Endothelial cell of umbilical vein (primary cell): ENCODE results near the gene ZFYVE26. TPM values are rescaled to one million over a fixed set of nuclear protein-coding genes. Genes with fewer than 3 reads are reported as not detected.

Experiments
- BruUV-seq: library from RNA; stranded (reverse); fragments of 400-500 nt; replicated peaks from 2 replicates; lab custom pipeline; 2021; lab: Mats Ljungman, UMichigan
- CTCF ChIA-PET: fragments of 300-600, 350-600 bp; sonication (Branson Sonifier 250); formaldehyde crosslinking; loops from one replicate; lab custom pipeline; 2021; ENCODE audit warnings: antibody characterized with exemption, inconsistent platforms; lab: Charles Lee
- POLR2A ChIA-PET: fragments of 300-600, 350-600 bp; sonication (Branson Sonifier 250); formaldehyde crosslinking; loops from one replicate; lab custom pipeline; 2021; ENCODE audit warnings: antibody characterized with exemption, inconsistent platforms; lab: Charles Lee
- DNase-seq: peaks from one replicate; pipeline ENCODE4 v3.0.0-alpha.2; 2011; ENCODE audit warnings: low read depth, low spot score
- FAIRE-seq: peaks from 2 replicates; lab custom pipeline; 2011; peaks lifted over from hg19 to GRCh38; lab: Jason Lieb, UNC
- H2AFZ ChIP-seq: 2 replicates; pipeline ENCODE4 v1.6.0; 2012; ENCODE audit warnings: low read depth, low read length, control low read depth, inconsistent platforms
- H3K27ac ChIP-seq: 2 replicates; pipeline ENCODE4 v1.5.1; 2011; ENCODE audit warnings: low read depth, mild to moderate bottlenecking, control low read depth, low read length, moderate library complexity; ENCODE audit not compliant: insufficient read depth
- H3K27me3 ChIP-seq, 2 experiments: 2 replicates each; pipeline versions ENCODE4 v1.6.0 to v1.6.1; 2011; ENCODE audit warnings: low read length in 2 of 2, mixed read lengths in 1 of 2; ENCODE audit not compliant: control insufficient read depth in 2 of 2, insufficient read depth in 2 of 2
- H3K36me3 ChIP-seq, 2 experiments: 2 replicates in 1 of 2; 3 replicates in 1 of 2; pipeline ENCODE4 v1.5.1; 2011; ENCODE audit warnings: low read length in 2 of 2, mild to moderate bottlenecking in 1 of 2, moderate library complexity in 1 of 2; ENCODE audit not compliant: control insufficient read depth in 2 of 2, insufficient read depth in 2 of 2; ENCODE audit errors: extremely low read depth in 1 of 2
- H3K4me1 ChIP-seq: 3 replicates; pipeline ENCODE4 v1.5.1; 2011; ENCODE audit warnings: mild to moderate bottlenecking, low read length; ENCODE audit not compliant: control insufficient read depth, insufficient read depth; ENCODE audit errors: extremely low read depth
- H3K4me2 ChIP-seq: 2 replicates; pipeline ENCODE4 v1.6.1; 2011; ENCODE audit warnings: low read length, control low read depth, mixed read lengths; ENCODE audit not compliant: insufficient read depth
- H3K4me3 ChIP-seq, 3 experiments: fragments of 200-600 bp in 1 of 3; sonication (generic), shearing (Covaris generic) in 1 of 3; replicated peaks in 1 of 3; 2 replicates each; pipeline ENCODE4 v1.5.1; 2011 to 2016; ENCODE audit warnings: control low read depth in 3 of 3, low read length in 3 of 3, mild to moderate bottlenecking in 2 of 3, inconsistent platforms in 1 of 3, low read depth in 1 of 3, moderate library complexity in 1 of 3; ENCODE audit not compliant: insufficient read depth in 1 of 3
- H3K79me2 ChIP-seq: 2 replicates; pipeline ENCODE4 v1.6.0; 2012; ENCODE audit warnings: low read length, inconsistent platforms; ENCODE audit not compliant: control insufficient read depth, insufficient read depth
- H3K9ac ChIP-seq: replicated peaks from 2 replicates; pipeline ENCODE3; 2011; ENCODE audit warnings: low read length, control low read depth; ENCODE audit not compliant: insufficient read depth; ENCODE audit errors: extremely low read depth
- H3K9me1 ChIP-seq: replicated peaks from 3 replicates; pipeline ENCODE4 v1.6.0; 2011; ENCODE audit warnings: mild to moderate bottlenecking, low read length; ENCODE audit not compliant: control insufficient read depth, insufficient read depth; ENCODE audit errors: extremely low read depth
- H3K9me3 ChIP-seq: replicated peaks from 2 replicates; pipeline ENCODE4 v1.5.1; 2012; ENCODE audit warnings: low read length, inconsistent platforms; ENCODE audit not compliant: control insufficient read depth, insufficient read depth
- H4K20me1 ChIP-seq: replicated peaks from 2 replicates; pipeline ENCODE3; 2011; ENCODE audit warnings: mild to moderate bottlenecking, low read length; ENCODE audit not compliant: control insufficient read depth, insufficient read depth; ENCODE audit errors: extremely low read depth
- EZH2 ChIP-seq: IDR thresholded peaks from 2 replicates; pipeline ENCODE4 v1.6.1; 2012; ENCODE audit warnings: borderline replicate concordance, low read depth, mild to moderate bottlenecking, moderate library complexity, low read length, inconsistent platforms; ENCODE audit not compliant: severe bottlenecking
- FOS ChIP-seq: IDR thresholded peaks from 2 replicates; pipeline ENCODE4 v1.6.1; 2011; ENCODE audit warnings: mild to moderate bottlenecking, low read length, moderate library complexity, borderline replicate concordance; ENCODE audit not compliant: insufficient read depth
- GATA2 ChIP-seq: IDR thresholded peaks from 2 replicates; pipeline ENCODE4 v1.7.0; 2011; ENCODE audit warnings: low read depth, mild to moderate bottlenecking, moderate library complexity, mixed read lengths, low read length; ENCODE audit not compliant: insufficient read length, insufficient read depth
- JUN ChIP-seq: IDR thresholded peaks from 2 replicates; pipeline ENCODE4 v1.6.1; 2011; ENCODE audit warnings: borderline replicate concordance, low read depth; ENCODE audit not compliant: insufficient read length, insufficient read depth
- MYC ChIP-seq: IDR thresholded peaks from one replicate; pipeline ENCODE4 v1.6.1; 2011; ENCODE audit warnings: mild to moderate bottlenecking, low read depth, low read length
- POLR2A ChIP-seq: IDR thresholded peaks from 2 replicates; pipeline ENCODE4 v1.6.1; 2012; ENCODE audit warnings: low read depth, mild to moderate bottlenecking, control low read depth, low read length
- POLR2AphosphoS5 ChIP-seq: IDR thresholded peaks from 2 replicates; pipeline ENCODE4 v1.6.1; 2012; ENCODE audit warnings: low read depth, mild to moderate bottlenecking, control low read depth, low read length, moderate library complexity; ENCODE audit not compliant: insufficient read depth
- dilution Hi-C: fragments of 300-500 bp; cut with MboI; formaldehyde crosslinking; loops from one replicate; pipeline ENCODE4 v1.15.0; 2019; ENCODE audit warnings: low sequenced_read_pairs; ENCODE audit not compliant: extremely low pct_ligation_motif_present
- intact Hi-C: fragments of 100-400 bp; cut with micrococcal nuclease; formaldehyde crosslinking; loops from one replicate; pipeline ENCODE4 v1.10.0; 2022
- polyA plus RNA-seq, 4 experiments: library from polyadenylated mRNA; depleted of rRNA in 3 of 4; stranded (reverse) in 3 of 4; unstranded in 1 of 4; fragments of >200 nt; gene quantifications; 2 replicates each; pipeline versions ENCODE4 v1.2.1 to v1.2.3, GENCODE V29; 2011 to 2012; ENCODE audit warnings: missing spikeins in 1 of 4
- total RNA-seq: library from RNA; stranded (reverse); gene quantifications from 2 replicates; pipeline ENCODE4 v1.2.3, GENCODE V29; 2021
- TF ChIP-seq, protein P1 (sequence below), 2 donors: IDR thresholded peaks; 1 replicate in 1 of 2; 2 replicates in 1 of 2; pipeline ENCODE4 v1.5.1; 2011; ENCODE audit warnings: low read length in 2 of 2, mild to moderate bottlenecking in 2 of 2, moderate library complexity in 2 of 2, control low read depth in 1 of 2, inconsistent platforms in 1 of 2, low read depth in 1 of 2; ENCODE audit not compliant: insufficient read depth in 1 of 2; ENCODE audit errors: extremely low read depth in 1 of 2
- TF ChIP-seq, protein P2 (sequence below): IDR thresholded peaks from 2 replicates; pipeline ENCODE4 v1.6.1; 2011; ENCODE audit not compliant: insufficient read depth, insufficient read length

The ZFYVE26 gene
- total and polyA plus RNA-seq, 2 donors (not counting 3 experiments of a cell fraction or from before 2014, with no cell fraction given): 15.3 to 26.3 TPM

DNA sequence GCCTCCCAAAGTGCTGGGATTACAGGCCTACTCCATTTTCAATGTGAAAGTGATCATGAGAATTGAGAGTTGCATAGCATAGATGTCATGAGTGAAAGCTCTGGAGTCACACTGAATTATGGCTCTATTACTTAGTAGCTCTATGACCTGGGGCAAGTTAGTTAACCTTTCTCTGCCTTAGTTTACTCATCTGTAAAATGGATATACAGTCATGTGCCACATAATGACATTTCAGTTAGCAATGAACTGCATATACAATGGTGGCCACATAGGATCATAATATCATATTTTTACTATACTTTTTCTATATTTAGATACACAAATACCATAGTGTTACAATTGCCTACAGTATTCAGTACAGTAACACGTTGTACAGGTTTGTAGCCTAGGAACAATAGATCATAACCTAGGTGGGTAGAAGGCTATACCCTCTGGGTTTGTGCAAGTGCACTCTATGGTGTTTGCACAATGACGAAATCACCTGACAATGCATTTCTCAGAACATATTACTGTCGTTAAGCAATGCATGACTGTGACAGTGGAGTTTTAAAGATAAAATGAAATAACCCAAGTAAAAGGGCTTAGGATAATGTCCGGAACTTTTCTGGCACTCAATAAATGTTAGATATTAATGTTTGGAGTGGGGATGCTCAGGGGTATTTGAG, 53.1 kb downstream of the ZFYVE26 start:
- H4K20me1 ChIP-seq: no peaks in the 10 kb centered on the region
- no peaks in the 10 kb centered on the region for H3K9me3 ChIP-seq
- H3K4me1 ChIP-seq: no peaks in the 10 kb centered on the region
- no peak overlapping the region for H2AFZ ChIP-seq
- no peak overlapping the region for H3K4me2 ChIP-seq
- no TSS peak for BruUV-seq
- no peaks in the 10 kb centered on the region for H3K9me1 ChIP-seq
- H3K79me2 ChIP-seq: no peaks in the 10 kb centered on the region
- H3K9ac ChIP-seq: no peak overlapping the region
- dilution Hi-C loops: no loop called here
- POLR2A ChIA-PET: no interaction called here
- H3K36me3 ChIP-seq: peaks cover 19 to 46% of the 10 kb centered on the region in 2 experiments
- H3K27ac ChIP-seq: no peak overlapping the region
- DNase-seq: no peak
- no peak for TF ChIP-seq GATA2
- TF ChIP-seq, protein P1, sequence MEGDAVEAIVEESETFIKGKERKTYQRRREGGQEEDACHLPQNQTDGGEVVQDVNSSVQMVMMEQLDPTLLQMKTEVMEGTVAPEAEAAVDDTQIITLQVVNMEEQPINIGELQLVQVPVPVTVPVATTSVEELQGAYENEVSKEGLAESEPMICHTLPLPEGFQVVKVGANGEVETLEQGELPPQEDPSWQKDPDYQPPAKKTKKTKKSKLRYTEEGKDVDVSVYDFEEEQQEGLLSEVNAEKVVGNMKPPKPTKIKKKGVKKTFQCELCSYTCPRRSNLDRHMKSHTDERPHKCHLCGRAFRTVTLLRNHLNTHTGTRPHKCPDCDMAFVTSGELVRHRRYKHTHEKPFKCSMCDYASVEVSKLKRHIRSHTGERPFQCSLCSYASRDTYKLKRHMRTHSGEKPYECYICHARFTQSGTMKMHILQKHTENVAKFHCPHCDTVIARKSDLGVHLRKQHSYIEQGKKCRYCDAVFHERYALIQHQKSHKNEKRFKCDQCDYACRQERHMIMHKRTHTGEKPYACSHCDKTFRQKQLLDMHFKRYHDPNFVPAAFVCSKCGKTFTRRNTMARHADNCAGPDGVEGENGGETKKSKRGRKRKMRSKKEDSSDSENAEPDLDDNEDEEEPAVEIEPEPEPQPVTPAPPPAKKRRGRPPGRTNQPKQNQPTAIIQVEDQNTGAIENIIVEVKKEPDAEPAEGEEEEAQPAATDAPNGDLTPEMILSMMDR (IDR thresholded peaks at IDR 0.05; ENCODE audit: extremely low read depth in 1 of 2, insufficient read depth in 1 of 2, low read depth in 1 of 2, low read length in 2 of 2): no peak
- TF ChIP-seq JUN: no peak
- TF ChIP-seq POLR2AphosphoS5: no peak
- no peak for TF ChIP-seq POLR2A
- TF ChIP-seq, protein P2, sequence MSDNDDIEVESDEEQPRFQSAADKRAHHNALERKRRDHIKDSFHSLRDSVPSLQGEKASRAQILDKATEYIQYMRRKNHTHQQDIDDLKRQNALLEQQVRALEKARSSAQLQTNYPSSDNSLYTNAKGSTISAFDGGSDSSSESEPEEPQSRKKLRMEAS: no peak
- TF ChIP-seq FOS: no peak
- no peak for TF ChIP-seq MYC
- TF ChIP-seq EZH2: no peak
- intact Hi-C loops: no loop called here
- FAIRE-seq: no peak
- no peak overlapping the region for H3K4me3 ChIP-seq
- no peaks in the 10 kb centered on the region for H3K27me3 ChIP-seq
- CTCF ChIA-PET: no interaction called here
